NK-92 (cell line): ENCODE results near the gene SPANXN1.
"Not testable (repeated sequence)": the region's sequence is repeated elsewhere in the genome, so short reads cannot be mapped to it uniquely, and the experiment has no call there.

ENCODE experiments used
- DNase-seq: peaks from one replicate; lab custom pipeline; 2025; ENCODE audit not compliant: unreplicated experiment; lab: John Stamatoyannopoulos, UW

SPANXN1 gene, protein sequence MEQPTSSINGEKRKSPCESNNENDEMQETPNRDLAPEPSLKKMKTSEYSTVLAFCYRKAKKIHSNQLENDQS

DNA sequence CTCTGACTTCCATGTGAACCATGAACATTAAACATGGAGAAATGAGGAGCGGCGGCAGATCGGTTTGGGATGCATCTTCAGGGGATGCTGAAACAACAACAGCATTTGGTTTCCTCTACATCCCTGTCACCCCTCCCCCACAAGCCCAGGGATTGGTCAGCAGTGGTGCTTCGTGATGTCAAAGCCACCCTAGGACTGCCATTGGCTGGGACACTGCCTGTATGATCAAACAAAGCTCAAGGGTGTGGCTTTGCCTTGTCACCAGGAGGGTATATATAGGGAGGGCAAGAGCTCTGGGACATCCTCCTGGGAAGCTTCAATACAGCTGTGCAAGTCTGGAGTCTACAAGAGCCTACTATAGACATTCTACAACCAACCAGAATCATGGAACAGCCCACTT is at the start of gene SPANXN1:
Gene SPANXN1 (plus strand): TSS at position 301 of the 400 bp plus-strand sequence. CDS start 84 bp downstream, at position 385.
- not testable (repeated sequence) for DNase-seq

DNA sequence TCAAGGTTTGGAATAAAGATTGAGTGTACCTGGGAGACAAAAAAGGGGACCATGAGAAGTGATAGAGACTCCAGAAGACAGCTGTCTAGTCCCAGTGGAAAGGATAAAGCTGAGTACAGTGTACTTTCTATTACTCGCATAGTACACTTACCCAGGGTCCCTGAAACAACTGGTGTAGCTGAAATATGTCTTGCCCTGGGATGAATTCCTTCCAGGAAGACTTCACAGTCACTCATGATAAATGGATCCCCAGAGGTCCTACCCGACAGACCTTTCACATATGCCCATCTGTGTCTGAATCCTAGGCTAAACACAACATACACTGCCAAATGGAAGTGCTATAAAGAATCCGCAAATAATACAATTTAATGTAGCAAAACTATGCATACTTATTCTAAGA is 48.2 kb upstream of the SPANXN1 start:
- DNase-seq = no peak

DNA sequence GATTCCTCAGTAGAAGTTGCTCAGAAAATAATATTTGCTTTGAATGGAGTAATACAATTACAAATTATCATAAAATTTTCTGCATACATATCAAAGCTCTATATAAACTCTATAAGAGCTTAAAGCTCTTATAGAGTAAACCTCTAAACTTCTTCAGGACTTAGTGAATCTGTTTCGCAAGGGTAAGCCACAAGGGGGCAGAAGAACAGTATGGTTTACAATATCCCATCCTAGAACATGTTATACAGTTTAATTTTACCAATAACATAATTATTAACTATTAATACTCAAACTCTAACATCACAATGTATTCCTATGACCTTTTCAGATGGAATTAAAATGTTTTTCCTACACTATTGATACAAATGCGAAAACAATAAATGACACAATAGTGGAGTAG is 33.8 kb upstream of the SPANXN1 start:
- DNase-seq = no peak

DNA sequence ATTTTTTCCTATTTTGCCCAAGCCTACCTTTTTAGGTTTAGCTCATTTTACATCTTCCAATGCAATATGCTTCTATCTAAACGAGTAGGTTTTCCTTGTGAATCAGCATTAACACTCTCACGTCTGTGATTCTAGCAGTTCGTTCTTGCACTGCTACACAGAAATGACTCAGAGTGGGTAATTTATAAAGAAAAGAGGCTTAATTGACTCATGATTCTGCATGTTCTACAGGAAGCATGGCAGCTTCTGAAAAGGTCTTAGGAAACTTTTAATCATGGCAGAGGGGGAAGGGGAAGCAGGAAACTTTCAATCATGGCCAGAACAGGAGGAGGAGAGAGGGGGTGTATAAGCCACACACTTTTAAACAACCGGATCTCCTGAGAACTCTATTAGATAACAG is 44.9 kb downstream of the SPANXN1 start:
- no peak for DNase-seq
